Cardiac muscle cell (in vitro differentiated cells and primary cell): ENCODE data around the gene TAF1C. TPM values are rescaled to one million over a fixed set of nuclear protein-coding genes. Genes with fewer than 3 reads are reported as not detected.

Source experiments
- DNase-seq, 2 donors: peaks; one replicate each; pipeline versions ENCODE4 v3.0.0 to v3.0.0-alpha.2; 2010 to 2017; ENCODE audit warnings: low read depth in 1 of 2, low spot score in 1 of 2
- H3K27ac ChIP-seq: fragments of 200-600 bp; sonication (generic); 2 replicates; pipeline ENCODE4 v1.5.1; 2016
- H3K27me3 ChIP-seq: fragments of 200-600 bp; sonication (generic); 2 replicates; pipeline ENCODE4 v1.6.0; 2016; ENCODE audit warnings: control low read depth
- H3K36me3 ChIP-seq: fragments of 200-600 bp; sonication (generic); 2 replicates; pipeline ENCODE4 v1.5.1; 2016; ENCODE audit warnings: control low read depth
- H3K4me1 ChIP-seq: fragments of 200-600 bp; sonication (generic); 2 replicates; pipeline ENCODE4 v1.8.1; 2017; ENCODE audit warnings: low read depth, mild to moderate bottlenecking, mixed run types
- H3K4me3 ChIP-seq: fragments of 200-600 bp; sonication (generic); 2 replicates; pipeline ENCODE4 v1.5.1; 2016; ENCODE audit warnings: mild to moderate bottlenecking
- H3K9me3 ChIP-seq: fragments of 200-600 bp; sonication (generic); 2 replicates; pipeline ENCODE4 v1.5.1; 2017; ENCODE audit warnings: low read depth, mild to moderate bottlenecking, control low read depth
- CTCF ChIP-seq: IDR thresholded peaks from 2 replicates; pipeline ENCODE4 v1.5.1; 2012; ENCODE audit warnings: low read depth, mild to moderate bottlenecking, low read length
- polyA plus RNA-seq: library from polyadenylated mRNA; unstranded; fragments of >200 nt; fragmentation: Nextera tagmentation; extraction: Ambion mirVana; gene quantifications from 2 replicates; pipeline ENCODE4 v1.2.1, GENCODE V29; 2016
- total RNA-seq: library from RNA; depleted of rRNA; stranded (reverse); fragments of >200 nt; gene quantifications from 2 replicates; pipeline ENCODE4 v1.2.3, GENCODE V29; 2016

TAF1C gene
- total and polyA plus RNA-seq, 2 experiments from 2014 or later: 54.8 to 73.4 TPM

GRCh38 chr16:84182104-84182503 lies 4.8 kb downstream of the TAF1C start:
- H3K27ac ChIP-seq: no peak overlapping the region
- peaks cover 11% of the 10 kb centered on the region for H3K36me3 ChIP-seq
- TF ChIP-seq CTCF: no peak
- no peak for DNase-seq
- no peaks in the 10 kb centered on the region for H3K9me3 ChIP-seq
- no peak overlapping the region for H3K4me3 ChIP-seq
- H3K27me3 ChIP-seq: no peaks in the 10 kb centered on the region
- no peaks in the 10 kb centered on the region for H3K4me1 ChIP-seq

DNA sequence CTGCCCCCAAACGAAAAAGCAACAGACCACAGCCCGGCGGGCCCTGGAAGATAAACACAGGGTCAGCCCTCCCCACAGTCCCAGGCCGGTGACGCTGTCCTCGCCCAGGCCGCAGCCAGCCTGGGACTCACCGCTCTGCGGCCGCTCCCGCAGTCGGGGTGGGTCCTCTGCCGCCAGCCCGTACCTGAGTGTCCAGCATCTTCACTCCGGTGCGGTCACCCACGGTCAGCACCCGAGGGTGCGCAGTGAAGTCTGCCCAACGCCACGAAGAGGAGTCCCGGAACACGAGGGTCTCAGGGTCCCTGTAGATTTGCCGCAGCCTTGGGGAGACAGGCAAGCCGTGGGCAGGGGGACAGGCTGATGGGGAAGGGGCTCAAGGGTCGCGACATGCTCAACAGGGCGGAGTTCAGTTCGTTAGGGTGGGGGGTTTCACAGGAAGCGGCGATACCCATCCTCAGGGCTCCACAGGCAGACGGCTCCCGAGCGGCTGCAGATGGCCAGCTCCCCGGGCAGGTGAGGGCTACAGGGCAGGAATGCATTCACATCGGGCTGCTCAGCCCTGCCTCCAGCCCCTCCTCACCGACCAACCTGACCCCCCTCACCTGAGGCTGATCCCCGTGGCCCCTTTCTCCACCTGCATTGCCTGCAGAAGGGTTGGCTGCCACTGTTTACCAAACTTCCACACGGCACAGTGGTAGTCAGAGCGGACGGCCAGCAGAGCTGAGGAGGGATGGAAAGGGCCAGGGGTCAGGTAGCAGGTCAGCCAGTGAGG lies 5.5 kb downstream of the TAF1C start:
- Histone ChIP-seq H3K4me3 (no peak overlapping the region), H3K4me1 (no peaks in the 10 kb centered on the region), H3K27me3 (no peaks in the 10 kb centered on the region), H3K36me3 (peaks cover 11% of the 10 kb centered on the region), H3K9me3 (no peaks in the 10 kb centered on the region), H3K27ac (no peak overlapping the region)
- DNase-seq: no peak
- TF ChIP-seq CTCF: no peak

DNA sequence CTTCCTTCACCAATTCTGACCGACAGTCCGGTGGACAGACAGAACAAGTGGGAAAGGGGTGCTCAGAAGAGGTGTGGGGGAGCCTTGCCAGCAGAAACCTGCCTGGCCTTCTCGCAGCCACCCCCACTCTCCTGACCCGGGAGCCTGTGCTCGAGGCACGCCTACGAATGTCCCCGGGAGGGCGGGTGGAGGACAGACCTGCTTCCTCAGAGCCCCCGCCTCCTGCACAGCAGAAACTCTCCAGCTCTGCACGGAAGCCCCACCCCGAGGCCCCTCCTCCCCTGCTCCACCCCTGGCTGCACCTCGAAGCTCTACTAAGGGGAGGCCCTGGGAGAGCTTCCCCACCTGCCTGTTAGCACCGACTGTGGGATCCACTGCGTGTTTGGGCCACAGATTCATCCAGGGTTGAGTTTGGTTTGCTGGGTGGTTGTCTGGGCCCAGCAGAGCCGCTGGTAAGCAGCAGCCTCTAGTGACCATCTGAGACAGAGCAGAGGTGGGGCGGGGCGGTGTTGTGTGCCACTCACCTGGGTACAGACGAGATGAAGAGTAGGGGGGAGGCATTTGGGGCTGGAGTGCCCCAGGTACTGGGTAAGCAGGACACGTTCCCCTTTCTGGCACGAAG lies 6.2 kb downstream of the TAF1C start:
- H3K9me3 ChIP-seq: no peaks in the 10 kb centered on the region
- H3K27me3 ChIP-seq: no peaks in the 10 kb centered on the region
- H3K4me3 ChIP-seq: no peak overlapping the region
- no peak for TF ChIP-seq CTCF
- H3K4me1 ChIP-seq: no peaks in the 10 kb centered on the region
- no peak for DNase-seq
- H3K36me3 ChIP-seq: peaks cover 11% of the 10 kb centered on the region
- H3K27ac ChIP-seq: no peak overlapping the region

DNA sequence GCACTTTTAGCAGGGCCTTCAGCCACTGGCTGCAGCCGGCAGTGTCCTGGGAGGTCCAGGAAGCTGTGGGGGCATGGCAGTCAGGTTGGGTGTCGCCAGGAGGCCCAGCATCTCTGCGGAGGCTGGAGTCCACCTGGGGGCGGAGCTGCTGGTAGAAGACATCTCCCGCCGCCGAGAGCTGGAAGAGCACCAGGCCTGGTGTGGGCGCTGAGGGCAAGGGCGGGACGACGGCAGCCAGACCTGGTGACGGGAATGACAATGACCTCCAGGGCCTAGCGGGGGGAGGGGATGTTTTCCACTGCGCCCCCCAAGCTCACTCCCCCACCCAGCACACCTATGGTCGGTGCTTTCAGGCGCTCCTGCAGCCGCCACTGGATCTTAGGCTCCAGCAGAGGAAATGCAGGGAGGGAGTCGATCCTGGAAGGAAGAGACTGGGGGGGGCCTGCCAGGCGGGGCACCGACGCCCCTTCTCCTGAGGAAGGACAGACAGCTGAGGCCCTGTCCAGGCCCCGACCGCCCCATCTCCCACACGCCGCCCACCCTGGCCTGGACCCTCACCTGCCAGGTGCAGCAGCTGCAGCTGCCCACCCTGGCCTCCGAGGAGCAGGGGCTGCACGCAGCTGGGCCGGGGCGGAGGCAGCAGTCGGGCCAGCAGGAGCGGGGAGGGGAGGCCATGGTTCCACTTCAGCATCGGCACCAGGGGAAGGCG lies 7.1 kb downstream of the TAF1C start:
- H3K27ac ChIP-seq: no peak overlapping the region
- no peak for TF ChIP-seq CTCF
- H3K27me3 ChIP-seq: no peaks in the 10 kb centered on the region
- H3K4me1 ChIP-seq: no peaks in the 10 kb centered on the region
- H3K9me3 ChIP-seq: no peaks in the 10 kb centered on the region
- no peak overlapping the region for H3K4me3 ChIP-seq
- no peak for DNase-seq
- H3K36me3 ChIP-seq: peaks cover 11% of the 10 kb centered on the region

DNA sequence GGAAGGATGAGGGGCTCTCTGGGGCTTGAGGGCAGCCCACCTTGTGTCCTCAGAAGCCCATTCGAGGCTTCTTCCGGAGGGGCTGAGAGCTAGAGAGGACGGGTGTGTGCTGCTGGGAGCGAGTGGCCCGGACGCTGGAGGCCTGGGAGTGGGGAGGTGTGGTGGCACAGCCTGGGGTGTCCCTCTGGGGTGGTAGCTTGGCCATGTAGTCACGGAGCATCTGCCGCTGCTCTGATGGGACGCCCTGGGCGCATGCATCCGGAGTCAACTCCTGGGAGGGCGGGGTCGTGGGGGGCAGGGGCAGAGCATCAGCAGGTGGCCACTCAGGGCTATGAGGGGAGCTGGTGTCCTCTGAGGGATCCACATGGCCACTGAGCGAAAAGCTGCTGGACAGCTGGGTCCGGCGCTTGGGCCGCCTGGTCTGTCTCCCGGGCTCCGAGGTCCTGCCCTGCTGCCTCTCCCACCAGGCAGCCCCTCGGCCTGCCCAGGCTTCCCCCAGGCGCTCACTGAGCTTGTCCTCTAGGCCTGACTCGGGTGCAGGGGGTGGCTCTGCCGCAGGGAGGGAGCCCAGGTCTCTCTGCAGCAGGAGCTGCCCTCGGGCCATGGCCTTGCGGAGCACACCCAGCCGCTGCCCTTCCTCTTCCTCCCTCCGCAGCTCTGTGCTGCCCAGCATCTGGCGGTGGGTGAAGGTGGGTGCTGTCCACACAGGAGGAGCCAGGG lies 7.8 kb downstream of the TAF1C start:
- H3K27ac ChIP-seq: no peak overlapping the region
- H3K4me1 ChIP-seq: no peaks in the 10 kb centered on the region
- H3K9me3 ChIP-seq: no peaks in the 10 kb centered on the region
- H3K36me3 ChIP-seq: peaks cover 11% of the 10 kb centered on the region
- no peak overlapping the region for H3K4me3 ChIP-seq
- no peak for TF ChIP-seq CTCF
- no peaks in the 10 kb centered on the region for H3K27me3 ChIP-seq
- no peak for DNase-seq
